GF-D8 (cell line): ENCODE measurements around the gene NF2.
"Not testable (repeated sequence)": the region's sequence is repeated elsewhere in the genome, so short reads cannot be mapped to it uniquely, and the experiment has no call there.

Experiments used
- DNase-seq: peaks from one replicate; lab custom pipeline; 2025; lab: John Stamatoyannopoulos, UW

NF2 gene

GRCh38 chr22:29596408-29596807 is 7.0 kb upstream of the NF2 start:
- DNase-seq: no peak

GRCh38 chr22:29597871-29598683 is 5.4 kb upstream of the NF2 start:
- not testable (repeated sequence) for DNase-seq

GRCh38 chr22:29598684-29599020 is 4.8 kb upstream of the NF2 start:
- DNase-seq: no peak

- no peak for DNase-seq
Observed at GRCh38 chr22:29604076-29604360, 585 bp downstream of the NF2 start.

GRCh38 chr22:29605527-29605850 is 2.1 kb downstream of the NF2 start:
- DNase-seq: no peak

GRCh38 chr22:29606320-29606719 is 2.9 kb downstream of the NF2 start:
- DNase-seq: no peak

GRCh38 chr22:29607426-29607825 is 4.0 kb downstream of the NF2 start:
- no peak for DNase-seq

- DNase-seq: no peak
Observed at GRCh38 chr22:29609139-29609538, 5.7 kb downstream of the NF2 start.

- no peak for DNase-seq
Observed at GRCh38 chr22:29610780-29611179, 7.3 kb downstream of the NF2 start.

- DNase-seq: no peak
Observed at GRCh38 chr22:29615705-29616327, 12.4 kb downstream of the NF2 start.

GRCh38 chr22:29617922-29618629 is 14.6 kb downstream of the NF2 start:
- DNase-seq: no peak

- peak; percentile 33 for DNase-seq
Observed at GRCh38 chr22:29621761-29622526, 18.5 kb downstream of the NF2 start.

GRCh38 chr22:29623059-29623458 is 19.6 kb downstream of the NF2 start:
- no peak for DNase-seq

GRCh38 chr22:29623553-29624169 is 20.2 kb downstream of the NF2 start:
- peak; percentile 41 for DNase-seq

- DNase-seq: peak; percentile 39
Observed at GRCh38 chr22:29625090-29625825, 21.8 kb downstream of the NF2 start.

GRCh38 chr22:29626497-29627195 is 23.2 kb downstream of the NF2 start:
- DNase-seq: no peak

- no peak for DNase-seq
Observed at GRCh38 chr22:29627196-29627535, 23.7 kb downstream of the NF2 start.

GRCh38 chr22:29628996-29629902 is 25.8 kb downstream of the NF2 start:
- DNase-seq: no peak

- no peak for DNase-seq
Observed at GRCh38 chr22:29629903-29630516, 26.6 kb downstream of the NF2 start.

GRCh38 chr22:29630987-29631386 is 27.6 kb downstream of the NF2 start:
- no peak for DNase-seq
